CD4-positive, CD25-positive, alpha-beta regulatory T cell (primary cell): Measurements from ENCODE around the gene LMTK3. TPM values are rescaled to one million over a fixed set of nuclear protein-coding genes. Genes with fewer than 3 reads are reported as not detected.

Experiments
- ATAC-seq, 2 donors: fragments of 150-1000 bp; cut with Tn5 transposase; one replicate each; pipeline ENCODE4 v1.10.0; 2021; ENCODE audit warnings: low read depth in 2 of 2, moderate number of reproducible peaks in 2 of 2, moderate library complexity in 1 of 2
- DNase-seq, 3 donors: peaks; one replicate each; pipeline versions ENCODE4 v3.0.0 to v3.0.0-alpha.2; 2012 to 2022; ENCODE audit warnings: mixed read lengths in 1 of 3
- H3K27ac ChIP-seq: one replicate; pipeline ENCODE4 v1.7.0; 2013; ENCODE audit warnings: mild to moderate bottlenecking, low read length; ENCODE audit not compliant: insufficient read depth, poor library complexity, severe bottlenecking
- H3K27me3 ChIP-seq: one replicate; pipeline ENCODE4 v1.7.0; 2013; ENCODE audit warnings: low read length; ENCODE audit not compliant: control insufficient read depth, insufficient read depth
- H3K36me3 ChIP-seq: one replicate; pipeline ENCODE4 v1.7.0; 2013; ENCODE audit warnings: mild to moderate bottlenecking, low read length, moderate library complexity; ENCODE audit not compliant: control insufficient read depth, insufficient read depth
- H3K4me1 ChIP-seq: 2 replicates; pipeline ENCODE4 v1.7.0; 2013; ENCODE audit warnings: mild to moderate bottlenecking, low read length; ENCODE audit not compliant: insufficient read depth, control insufficient read depth, poor library complexity, severe bottlenecking
- H3K4me3 ChIP-seq: one replicate; pipeline ENCODE4 v1.7.0; 2013; ENCODE audit warnings: low read depth, mild to moderate bottlenecking, low read length, moderate library complexity
- H3K9me3 ChIP-seq, 2 experiments: 1 replicate in 1 of 2; 2 replicates in 1 of 2; pipeline ENCODE4 v1.7.0; 2013; ENCODE audit warnings: low read length in 2 of 2, mild to moderate bottlenecking in 1 of 2, moderate library complexity in 1 of 2; ENCODE audit not compliant: control insufficient read depth in 2 of 2
- H3K27ac Mint-ChIP-seq, 3 donors: one replicate each; pipeline ENCODE4 v1.8.0; 2020 to 2022; ENCODE audit warnings: mild to moderate bottlenecking in 3 of 3, mixed read lengths in 3 of 3, moderate library complexity in 2 of 3
- H3K27me3 Mint-ChIP-seq: one replicate; pipeline ENCODE4 v1.8.0; 2022; ENCODE audit warnings: mild to moderate bottlenecking, mixed read lengths
- H3K36me3 Mint-ChIP-seq: one replicate; pipeline ENCODE4 v1.8.0; 2020; ENCODE audit warnings: mixed read lengths
- H3K4me1 Mint-ChIP-seq, 4 donors: one replicate each; pipeline ENCODE4 v1.8.0; 2020 to 2022; ENCODE audit warnings: mixed read lengths in 4 of 4, mild to moderate bottlenecking in 1 of 4
- H3K4me3 Mint-ChIP-seq, 4 donors: one replicate each; pipeline ENCODE4 v1.8.0; 2020 to 2022; ENCODE audit warnings: mild to moderate bottlenecking in 4 of 4, mixed read lengths in 4 of 4, moderate library complexity in 3 of 4
- H3K9me3 Mint-ChIP-seq, 7 donors: one replicate each; pipeline ENCODE4 v1.8.0; 2020 to 2022; ENCODE audit warnings: mixed read lengths in 7 of 7, mild to moderate bottlenecking in 3 of 7, moderate library complexity in 2 of 7
- polyA plus RNA-seq, 4 donors: library from polyadenylated mRNA; unstranded; fragments of 300-500 nt; fragmentation: Illumina TruSeq; gene quantifications; one replicate each; pipeline ENCODE4 v1.2.3, GENCODE V29; 2021
- total RNA-seq: library from RNA; stranded (reverse); gene quantifications from one replicate; pipeline ENCODE4 v1.2.3, GENCODE V29; 2022

LMTK3 gene
- total and polyA plus RNA-seq, 5 donors from 2014 or later, result 6.3 TPM; not detected in 4

GRCh38 chr19:48466561-48467325, 44.9 kb downstream of the LMTK3 start:
- ATAC-seq (no peak), DNase-seq (no peak)
- Histone ChIP-seq H3K27me3 (no peaks in the 10 kb centered on the region), H3K4me3 (no peak overlapping the region), H3K27ac (no peak overlapping the region), H3K9me3 (no peaks in the 10 kb centered on the region), H3K36me3 (peaks cover 14% of the 10 kb centered on the region), H3K4me1 (peaks cover 19% of the 10 kb centered on the region)
- no peak overlapping the region for H3K27ac Mint-ChIP-seq
- peaks cover 5% of the 10 kb centered on the region for H3K27me3 Mint-ChIP-seq
- peak overlapping the region in 1 of 4 donors; percentile 46 for H3K4me3 Mint-ChIP-seq
- H3K36me3 Mint-ChIP-seq, result peaks cover 8% of the 10 kb centered on the region
- H3K4me1 Mint-ChIP-seq, result peaks cover 5 to 31% (median 8%) of the 10 kb centered on the region in 4 donors
- no peaks in the 10 kb centered on the region for H3K9me3 Mint-ChIP-seq

- ATAC-seq (no peak), DNase-seq (no peak)
- Histone ChIP-seq H3K9me3 (no peaks in the 10 kb centered on the region), H3K4me3 (no peak overlapping the region), H3K27ac (no peak overlapping the region), H3K4me1 (peaks cover 12% of the 10 kb centered on the region), H3K36me3 (no peaks in the 10 kb centered on the region), H3K27me3 (no peaks in the 10 kb centered on the region)
- Mint-ChIP-seq H3K36me3 (peaks cover 3% of the 10 kb centered on the region), H3K9me3 (no peaks in the 10 kb centered on the region), H3K4me1 (peaks cover 2 to 21% (median 8%) of the 10 kb centered on the region in 4 donors), H3K27me3 (peaks cover 5% of the 10 kb centered on the region), H3K4me3 (peak overlapping the region in 1 of 4 donors; percentile 42), H3K27ac (no peak overlapping the region)
These were observed 46.4 kb downstream of the LMTK3 start for GRCh38 chr19:48465215-48465614.

- Histone ChIP-seq H3K4me3 (no peak overlapping the region), H3K27ac (no peak overlapping the region), H3K36me3 (no peaks in the 10 kb centered on the region), H3K4me1 (no peaks in the 10 kb centered on the region), H3K27me3 (no peaks in the 10 kb centered on the region), H3K9me3 (no peaks in the 10 kb centered on the region)
- Mint-ChIP-seq H3K4me3 (peak overlapping the region in 1 of 4 donors; percentile 89), H3K27me3 (peaks cover 5% of the 10 kb centered on the region), H3K9me3 (no peaks in the 10 kb centered on the region), H3K4me1 (peaks cover 0 to 5% (median under 1%) of the 10 kb centered on the region in 4 donors), H3K36me3 (peaks cover 6% of the 10 kb centered on the region), H3K27ac (no peak overlapping the region)
- ATAC-seq (no peak), DNase-seq (no peak)
These were observed 49.5 kb downstream of the LMTK3 start for GRCh38 chr19:48461982-48462655.

GRCh38 chr19:48461651-48461981, 50.0 kb downstream of the LMTK3 start:
- no peak for ATAC-seq
- Mint-ChIP-seq H3K27ac (no peak overlapping the region), H3K36me3 (peaks cover 7% of the 10 kb centered on the region), H3K27me3 (peaks cover 5% of the 10 kb centered on the region), H3K4me3 (no peak overlapping the region), H3K4me1 (peaks cover 0 to 5% (median under 1%) of the 10 kb centered on the region in 4 donors), H3K9me3 (no peaks in the 10 kb centered on the region)
- peaks cover under 1% of the 10 kb centered on the region for H3K36me3 ChIP-seq
- no peaks in the 10 kb centered on the region for H3K27me3 ChIP-seq
- no peaks in the 10 kb centered on the region for H3K9me3 ChIP-seq
- H3K4me1 ChIP-seq, result no peaks in the 10 kb centered on the region
- H3K4me3 ChIP-seq, result no peak overlapping the region
- H3K27ac ChIP-seq, result no peak overlapping the region
- no peak for DNase-seq

GRCh38 chr19:48458016-48458415, 53.6 kb downstream of the LMTK3 start:
- Mint-ChIP-seq H3K27me3 (no peaks in the 10 kb centered on the region), H3K27ac (peak overlapping the region in 1 of 3 donors; percentile 1), H3K36me3 (peaks cover 12% of the 10 kb centered on the region), H3K4me3 (no peak overlapping the region), H3K9me3 (no peaks in the 10 kb centered on the region), H3K4me1 (peaks cover 0 to 7% (median 2%) of the 10 kb centered on the region in 4 donors)
- Histone ChIP-seq H3K27me3 (no peaks in the 10 kb centered on the region), H3K4me3 (no peak overlapping the region), H3K36me3 (peaks cover 26% of the 10 kb centered on the region), H3K9me3 (no peaks in the 10 kb centered on the region), H3K27ac (no peak overlapping the region), H3K4me1 (no peaks in the 10 kb centered on the region)
- ATAC-seq (no peak), DNase-seq (no peak)

- H3K27me3 ChIP-seq, result no peaks in the 10 kb centered on the region
- no peak for ATAC-seq
- H3K4me1 Mint-ChIP-seq, result peaks cover 0 to 7% (median 2%) of the 10 kb centered on the region in 4 donors
- H3K36me3 ChIP-seq, result peaks cover 33% of the 10 kb centered on the region
- no peak overlapping the region for H3K27ac ChIP-seq
- peak overlapping the region in 1 of 3 donors; percentile 48 for H3K27ac Mint-ChIP-seq
- H3K4me3 ChIP-seq, result no peak overlapping the region
- peaks cover 12% of the 10 kb centered on the region for H3K36me3 Mint-ChIP-seq
- DNase-seq, result no peak
- H3K27me3 Mint-ChIP-seq, result no peaks in the 10 kb centered on the region
- no peak overlapping the region for H3K4me3 Mint-ChIP-seq
- no peaks in the 10 kb centered on the region for H3K4me1 ChIP-seq
- H3K9me3 ChIP-seq, result no peaks in the 10 kb centered on the region
- no peaks in the 10 kb centered on the region for H3K9me3 Mint-ChIP-seq
These were observed 54.8 kb downstream of the LMTK3 start for GRCh38 chr19:48456864-48457263.

GRCh38 chr19:48455908-48456562, 55.6 kb downstream of the LMTK3 start:
- peaks cover 0 to 7% (median 2%) of the 10 kb centered on the region in 4 donors for H3K4me1 Mint-ChIP-seq
- H3K36me3 ChIP-seq, result peaks cover 41% of the 10 kb centered on the region
- H3K27me3 Mint-ChIP-seq, result no peaks in the 10 kb centered on the region
- no peak overlapping the region for H3K4me3 Mint-ChIP-seq
- no peak overlapping the region for H3K4me3 ChIP-seq
- H3K9me3 ChIP-seq, result no peaks in the 10 kb centered on the region
- peaks cover 12% of the 10 kb centered on the region for H3K36me3 Mint-ChIP-seq
- no peaks in the 10 kb centered on the region for H3K27me3 ChIP-seq
- H3K4me1 ChIP-seq, result no peaks in the 10 kb centered on the region
- no peak for DNase-seq
- no peak for ATAC-seq
- no peak overlapping the region for H3K27ac Mint-ChIP-seq
- no peak overlapping the region for H3K27ac ChIP-seq
- no peaks in the 10 kb centered on the region for H3K9me3 Mint-ChIP-seq
